ENCODE measurements around the gene OPHN1.
A peak's percentile ranks its signal among the peaks of the same experiment; 100 is the strongest.

Gene OPHN1

DNA sequence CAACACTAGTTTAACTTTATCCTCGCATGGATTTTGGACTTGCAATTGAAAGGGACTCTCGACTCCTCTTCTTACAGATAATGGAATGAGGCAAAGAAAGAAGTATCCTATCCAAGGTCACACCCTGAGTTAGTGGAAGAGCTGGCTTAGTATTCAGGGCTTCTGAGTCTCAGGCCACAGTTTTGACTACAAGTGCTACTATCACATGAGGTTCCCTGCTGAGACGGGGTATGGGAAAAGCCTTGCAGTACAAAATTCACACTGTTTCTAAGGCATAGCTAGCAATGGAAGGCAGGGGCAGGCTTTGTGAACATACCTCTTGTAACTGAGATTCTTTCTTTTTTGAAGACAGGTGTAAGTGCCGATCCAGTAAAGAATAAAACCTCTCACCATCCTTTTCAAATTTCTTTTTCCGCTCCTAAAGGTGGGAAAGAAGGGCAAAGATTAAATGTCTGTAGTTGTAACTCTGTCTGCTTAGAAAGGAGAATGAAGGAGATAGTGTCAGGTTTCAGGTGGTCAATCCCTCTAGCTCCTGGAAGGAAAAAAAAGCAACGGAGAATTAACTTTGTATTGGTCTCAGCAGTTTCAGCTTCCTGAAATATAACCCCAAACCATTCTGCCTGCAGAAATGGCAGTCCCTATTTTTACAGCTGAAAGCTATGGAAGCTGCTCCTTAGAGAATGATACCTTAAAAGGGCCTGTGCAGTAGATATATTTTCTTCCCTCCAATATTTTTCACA, 199.0 kb downstream of the OPHN1 start:
- no peak for DNase-seq

DNA sequence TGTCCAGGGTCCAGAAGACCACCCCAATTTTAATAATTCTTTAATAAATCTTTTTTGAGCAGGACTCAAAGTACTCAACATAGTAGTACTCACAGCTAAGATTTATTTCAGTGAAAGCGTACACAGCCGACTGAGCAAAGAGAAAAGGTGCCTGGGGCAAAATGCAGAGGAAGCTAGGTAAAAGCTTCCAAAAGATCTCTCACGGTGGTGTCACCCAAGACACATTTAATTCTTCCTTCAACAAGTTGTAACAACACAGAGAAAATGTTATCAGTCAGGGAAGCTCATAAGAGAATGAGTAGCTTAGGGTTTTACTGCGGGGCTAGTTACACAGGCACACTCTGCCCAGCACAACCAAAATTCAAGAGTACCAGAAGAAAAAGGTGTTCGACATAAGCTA, 201.1 kb downstream of the OPHN1 start:
- no peak for DNase-seq

DNA sequence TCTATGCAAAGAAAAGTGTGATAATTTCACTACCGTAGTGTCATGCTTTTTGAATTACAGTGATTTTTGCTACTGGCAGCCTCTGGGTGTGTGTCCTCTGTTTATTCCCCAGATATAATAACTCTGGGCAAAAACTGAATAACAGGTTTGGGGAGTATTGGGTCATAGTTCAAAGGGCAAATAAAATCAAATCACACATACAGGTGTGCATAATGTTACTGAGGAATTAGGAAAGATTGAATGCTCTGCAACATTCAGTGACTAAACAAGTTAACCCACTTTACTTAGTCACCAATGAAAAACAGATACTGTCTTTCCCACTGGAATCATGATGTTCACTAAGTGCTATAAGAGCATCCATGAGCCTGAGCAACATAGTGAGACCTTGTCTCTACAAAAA, 224.3 kb downstream of the OPHN1 start:
- no peak for DNase-seq

DNA sequence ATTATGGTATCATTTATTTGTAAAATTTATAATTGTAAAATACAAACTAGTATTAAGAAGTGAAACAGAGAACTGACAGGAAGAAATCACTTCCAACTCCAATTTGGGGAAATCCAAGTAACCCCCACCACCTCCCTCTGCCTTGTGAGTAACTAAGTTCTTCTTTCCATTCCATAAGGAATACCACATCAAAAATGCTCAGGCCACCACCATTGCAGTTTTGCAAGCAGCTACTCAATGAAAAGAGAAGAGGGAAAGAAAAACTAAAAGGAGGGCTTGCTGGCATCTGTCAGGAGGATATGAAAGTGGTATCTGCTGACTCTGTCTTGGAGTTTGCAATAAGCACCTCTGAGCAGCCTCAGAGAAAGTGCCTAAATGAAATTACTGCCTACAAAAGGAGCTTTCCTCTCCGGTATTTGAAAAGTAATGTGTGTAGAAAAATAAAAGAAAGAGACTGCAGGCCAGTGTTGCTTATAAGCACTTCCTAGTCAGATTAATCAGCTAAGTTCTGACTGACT, 228.7 kb downstream of the OPHN1 start:
- no peak for DNase-seq

DNA sequence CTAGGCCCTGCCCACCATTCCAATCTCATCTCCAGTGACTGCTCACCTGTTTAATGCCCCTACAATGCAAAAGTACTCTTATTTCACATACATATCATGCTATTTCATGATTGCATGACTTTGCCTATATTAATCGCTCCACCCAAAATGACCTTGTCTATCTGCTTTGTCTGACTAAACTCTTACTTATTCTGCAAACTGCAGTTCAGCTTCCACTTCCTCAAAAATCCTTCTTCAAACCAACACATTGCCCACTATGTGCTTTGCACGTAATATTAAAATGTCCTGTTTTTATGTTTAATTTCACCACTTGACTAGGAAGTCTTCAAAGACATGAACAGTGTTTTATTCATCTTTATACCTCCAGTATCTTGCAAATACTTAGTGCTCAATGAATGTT, 229.6 kb downstream of the OPHN1 start:
- no peak for DNase-seq

DNA sequence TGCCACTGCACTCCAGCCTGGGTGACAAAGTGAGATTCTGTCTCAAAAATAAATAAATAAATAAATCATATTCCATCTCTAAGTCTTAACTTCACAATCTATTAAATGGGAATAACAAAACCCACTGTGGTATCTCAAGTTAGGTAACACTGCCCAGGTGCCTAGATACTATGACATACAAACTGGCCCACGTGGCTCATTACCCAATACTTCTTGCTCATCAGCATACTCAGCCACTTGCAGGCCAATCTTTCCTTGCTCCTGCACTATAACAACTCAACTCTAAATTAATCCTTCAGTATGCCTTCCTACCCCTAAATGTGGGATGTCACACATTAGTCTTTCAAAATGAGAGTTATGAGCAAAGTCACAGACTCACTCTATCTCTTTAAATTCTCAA, 230.1 kb downstream of the OPHN1 start:
- DNase-seq, result no peak

DNA sequence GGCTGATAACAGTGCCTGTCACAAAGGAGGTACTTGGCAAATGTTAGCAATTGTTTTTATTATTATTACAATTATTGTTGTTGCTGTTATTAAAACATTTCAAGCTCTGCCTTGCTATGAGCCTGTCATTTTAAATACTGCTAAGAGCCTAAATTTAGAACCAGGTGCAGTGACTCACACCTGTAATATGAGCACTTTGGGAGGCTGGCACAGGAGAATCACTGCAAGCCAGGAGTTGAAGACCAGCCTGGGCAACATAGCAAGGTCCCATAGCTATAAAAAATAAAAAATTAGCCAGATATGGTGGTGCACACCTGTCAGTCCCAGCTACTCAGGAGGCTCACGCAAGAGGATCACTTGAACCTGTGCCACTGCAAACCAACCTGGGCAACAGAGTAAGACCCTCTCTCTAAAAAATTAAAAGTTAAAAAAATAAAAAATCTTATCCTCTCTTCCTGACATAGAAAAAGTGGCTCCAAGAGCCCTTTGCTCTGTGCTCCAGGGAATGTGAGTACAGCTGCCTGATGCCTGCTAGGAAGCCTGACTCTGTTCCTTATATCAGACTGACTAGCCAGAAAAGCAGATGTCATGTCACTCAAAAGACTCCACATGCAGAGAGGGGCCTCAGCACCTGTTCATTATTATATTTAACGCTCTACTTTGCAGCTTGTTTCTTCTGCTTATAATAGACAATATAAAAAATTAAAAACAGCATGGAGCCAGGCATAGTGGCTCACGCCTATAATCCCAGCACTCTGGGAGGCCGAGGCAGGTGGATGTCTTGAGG, 234.0 kb downstream of the OPHN1 start:
- no peak for DNase-seq

DNA sequence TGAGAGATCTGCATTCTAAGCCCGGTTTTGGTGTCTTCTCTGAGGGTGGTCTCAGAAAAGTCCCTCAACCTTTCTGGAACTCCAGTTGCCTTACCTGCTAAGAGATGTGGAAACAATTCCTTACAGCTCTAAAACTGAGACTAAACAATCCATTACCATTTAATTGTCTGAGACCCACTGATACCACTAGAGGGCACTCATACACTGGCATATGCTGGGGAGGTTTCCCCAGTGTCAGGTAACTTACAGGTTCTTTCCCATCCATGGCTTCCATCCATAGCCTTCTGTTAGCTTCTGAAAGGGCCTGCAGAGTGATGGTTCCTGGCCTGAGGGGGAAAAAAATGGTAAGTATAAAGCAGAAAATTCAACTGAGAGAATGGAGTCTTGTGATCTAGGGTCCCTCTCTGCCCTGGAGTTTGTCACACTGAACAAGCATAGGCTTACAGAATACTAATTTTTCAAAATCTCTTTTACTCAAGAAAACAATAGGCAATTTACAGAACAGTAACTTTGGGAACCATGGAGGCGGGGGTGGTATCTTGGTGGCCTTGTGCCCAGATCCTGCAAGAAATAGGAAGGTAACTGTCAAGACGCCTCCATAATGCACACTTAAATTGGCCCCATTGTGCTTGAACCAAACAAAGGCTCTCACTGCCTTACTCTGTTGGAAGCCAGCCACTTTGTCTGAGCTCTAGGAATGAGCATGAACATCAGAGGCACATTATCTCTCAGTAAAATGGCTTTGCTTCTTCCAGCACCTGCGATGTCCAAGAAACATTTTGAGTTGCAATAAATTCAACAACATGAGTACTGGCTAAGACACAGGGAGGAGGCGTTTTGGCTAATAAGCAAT, 236.1 kb downstream of the OPHN1 start:
- DNase-seq, result no peak

DNA sequence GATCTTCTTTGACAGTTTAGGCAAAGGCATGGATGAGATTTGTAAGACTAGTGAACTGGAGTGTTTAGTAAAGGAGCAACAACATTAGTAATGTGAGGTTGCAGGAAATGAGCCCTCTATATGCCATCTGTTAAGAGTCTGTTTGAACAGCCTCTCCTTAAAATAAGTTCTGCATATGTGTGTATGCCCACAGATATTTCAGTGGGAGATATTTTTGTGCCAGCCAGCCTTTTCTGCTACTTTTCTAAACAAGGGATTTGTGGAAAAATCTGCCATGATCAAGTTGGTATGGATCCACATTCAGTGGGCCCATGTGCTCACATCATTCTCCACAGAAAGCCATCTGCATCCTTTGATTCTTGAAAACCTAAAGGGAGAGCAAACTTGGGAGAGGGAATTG, 237.7 kb downstream of the OPHN1 start:
- DNase-seq, result no peak

DNA sequence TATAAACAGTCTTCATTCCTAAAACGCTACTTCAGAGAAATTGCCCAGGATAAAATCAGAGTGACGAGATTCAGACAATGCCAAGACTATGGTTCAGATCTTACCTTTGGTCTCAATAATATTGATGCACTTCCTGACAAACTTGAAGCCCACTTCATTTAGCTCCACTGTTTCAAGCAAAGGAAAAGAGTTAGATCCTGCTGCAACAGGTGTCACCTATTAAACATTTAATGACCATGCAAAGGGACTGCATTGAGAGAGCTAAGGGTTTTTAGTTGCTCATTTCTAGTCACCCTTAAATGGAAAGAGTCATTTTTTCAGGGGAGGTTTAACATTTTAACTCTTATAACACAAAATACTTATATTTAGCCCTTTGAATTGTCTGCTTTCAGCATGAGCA, 239.5 kb downstream of the OPHN1 start:
- DNase-seq, result no peak

DNA sequence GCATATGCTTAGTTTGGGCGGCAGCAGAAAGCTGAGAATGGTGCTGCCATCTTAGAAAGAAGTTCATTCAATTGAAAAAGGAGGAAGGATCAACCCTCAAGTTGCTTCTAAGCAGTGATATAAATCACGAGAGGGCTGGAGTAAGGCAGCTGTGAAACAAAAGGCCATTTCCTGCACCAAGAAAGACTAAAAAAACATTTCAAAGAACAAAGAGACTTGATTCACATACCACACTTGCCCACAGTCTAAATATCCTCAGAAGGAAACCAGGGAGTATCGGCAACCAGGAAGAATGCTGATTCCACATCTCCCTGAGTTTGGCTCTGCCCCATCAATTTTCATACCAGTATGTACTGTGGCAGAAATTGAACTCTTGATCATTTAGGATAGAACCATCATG, 240.1 kb downstream of the OPHN1 start:
- no peak for DNase-seq

DNA sequence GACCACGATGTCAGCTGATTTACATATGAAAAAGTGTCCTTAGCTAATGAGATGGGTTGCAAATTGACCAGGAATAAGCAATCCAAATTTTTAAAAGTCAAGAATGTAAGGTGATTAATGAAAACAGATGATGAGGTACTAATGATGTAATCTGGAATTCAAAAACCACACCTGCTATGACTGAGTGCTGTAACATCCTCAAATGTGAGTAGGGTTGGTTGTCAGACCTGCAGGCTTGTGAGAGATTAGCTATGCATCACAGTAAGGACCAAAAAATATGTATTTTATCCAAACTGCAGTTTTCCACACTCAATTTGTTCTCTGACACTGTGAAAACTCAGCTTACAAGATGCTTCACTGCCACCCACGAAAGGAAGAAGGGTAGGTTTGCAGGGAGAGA, 242.5 kb downstream of the OPHN1 start:
- no peak for DNase-seq

DNA sequence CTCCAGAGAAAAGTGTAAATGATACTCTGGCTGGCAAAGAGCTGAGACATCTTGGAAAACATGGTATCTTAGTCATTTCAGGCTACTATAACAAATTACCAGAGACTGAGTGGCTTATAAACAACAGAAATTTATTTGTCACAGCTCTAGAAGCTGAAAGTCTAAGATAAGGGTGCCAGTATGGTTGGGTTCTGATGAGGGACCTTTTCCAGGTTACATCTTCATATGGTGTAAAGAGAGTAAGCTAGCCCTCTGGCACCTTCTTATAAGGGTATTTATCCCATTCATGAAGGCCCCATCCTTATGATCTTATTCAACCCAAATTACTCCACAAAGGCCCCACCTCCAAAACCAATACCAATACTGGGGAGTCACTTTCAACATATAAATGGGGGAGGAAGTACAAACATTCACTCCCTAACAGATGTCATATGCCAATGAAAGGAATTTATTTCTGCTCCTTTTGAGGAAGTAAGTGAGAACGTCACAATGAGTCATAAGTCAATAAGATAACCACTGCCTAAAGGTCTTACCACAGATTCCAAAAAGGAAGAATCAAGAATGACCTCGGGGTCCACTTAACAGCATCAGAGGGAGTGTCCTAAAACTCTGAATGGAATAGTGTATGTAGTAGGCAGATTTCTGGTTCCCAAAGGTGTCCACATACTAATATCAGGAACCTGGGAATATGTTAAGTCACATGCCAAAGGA, 246.6 kb downstream of the OPHN1 start:
- DNase-seq, result peak; percentile 14

DNA sequence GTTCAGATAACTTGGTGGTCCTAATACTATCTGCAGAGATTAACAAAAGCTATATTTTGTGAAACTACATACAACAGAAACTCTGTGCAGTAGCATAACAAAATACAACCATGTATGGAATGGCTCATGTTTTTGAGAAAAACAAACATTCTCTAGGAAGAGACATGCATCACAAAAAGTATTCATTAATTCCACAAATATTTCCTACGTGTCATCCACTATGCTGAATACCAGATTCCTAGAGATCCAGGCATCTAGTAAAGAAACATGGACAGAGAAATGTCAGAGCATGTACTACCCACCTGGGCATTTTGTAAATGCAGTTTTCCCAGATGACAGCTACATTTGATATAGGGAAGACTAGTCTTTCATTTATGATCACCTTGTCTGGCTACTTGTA, 248.1 kb downstream of the OPHN1 start:
- DNase-seq, result no peak

DNA sequence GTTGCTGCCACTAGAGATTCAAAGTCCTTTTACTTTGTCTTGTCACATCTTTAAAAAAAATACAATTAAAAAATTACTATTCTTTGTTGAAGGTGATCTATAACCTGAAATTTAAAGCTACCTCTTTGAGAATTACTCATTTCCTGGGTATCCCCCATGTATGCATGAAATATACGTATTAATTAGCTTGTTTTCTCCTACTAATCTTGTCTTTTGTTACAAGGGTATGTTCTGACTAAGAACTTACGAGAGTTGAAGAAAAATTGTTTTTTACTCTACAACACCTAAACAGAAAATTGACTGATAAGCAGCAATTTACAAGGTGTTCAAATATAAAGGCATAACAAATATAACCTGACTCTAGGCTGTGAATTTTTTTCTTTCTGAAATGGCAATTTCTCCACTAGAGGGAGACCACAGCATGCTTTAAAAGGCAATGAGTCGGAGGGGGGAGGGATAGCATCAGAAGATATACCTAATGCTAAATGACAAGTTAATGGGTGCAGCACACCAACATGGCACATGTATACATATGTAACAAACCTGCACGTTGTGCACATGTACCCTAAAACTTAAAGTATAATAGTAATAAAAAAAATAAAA, 249.6 kb downstream of the OPHN1 start:
- peak; percentile 6 for DNase-seq

DNA sequence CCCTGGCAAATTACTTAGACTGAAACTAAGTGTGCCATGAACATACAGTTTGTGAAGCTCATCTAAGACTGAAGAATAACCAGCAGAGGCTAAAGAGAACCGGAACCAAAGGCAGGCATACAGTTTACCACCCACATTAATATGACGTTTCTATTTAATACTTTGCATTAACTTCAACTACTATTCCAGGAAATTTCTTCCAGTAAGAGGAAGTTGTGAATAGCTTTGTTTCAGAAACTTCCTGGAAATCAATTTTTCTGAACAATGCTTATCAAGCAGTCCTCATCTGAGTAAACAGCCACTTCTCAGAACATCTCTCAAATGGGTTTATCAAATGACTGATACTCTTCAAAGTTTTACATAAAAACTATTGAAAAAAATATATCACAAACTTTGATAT, 252.7 kb downstream of the OPHN1 start:
- no peak for DNase-seq

DNA sequence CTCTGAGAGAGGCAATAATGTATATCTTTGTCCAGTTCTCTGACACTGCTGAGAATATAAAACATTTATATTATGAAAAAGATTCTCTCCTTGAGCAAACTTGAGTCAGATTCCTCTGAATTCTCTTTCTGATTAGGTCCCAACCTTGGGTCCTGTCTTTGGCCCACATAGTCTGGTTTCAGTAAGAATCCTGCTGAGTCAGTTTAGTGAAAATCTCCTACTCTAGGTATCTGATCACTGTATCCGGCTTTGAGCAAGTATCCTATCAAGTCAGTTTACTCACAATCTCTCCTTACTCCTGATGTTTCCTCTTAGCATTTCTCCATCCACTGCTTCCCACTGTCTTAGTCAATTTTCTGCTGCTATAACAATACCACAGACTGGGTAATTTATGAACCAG, 253.9 kb downstream of the OPHN1 start:
- DNase-seq, result no peak

DNA sequence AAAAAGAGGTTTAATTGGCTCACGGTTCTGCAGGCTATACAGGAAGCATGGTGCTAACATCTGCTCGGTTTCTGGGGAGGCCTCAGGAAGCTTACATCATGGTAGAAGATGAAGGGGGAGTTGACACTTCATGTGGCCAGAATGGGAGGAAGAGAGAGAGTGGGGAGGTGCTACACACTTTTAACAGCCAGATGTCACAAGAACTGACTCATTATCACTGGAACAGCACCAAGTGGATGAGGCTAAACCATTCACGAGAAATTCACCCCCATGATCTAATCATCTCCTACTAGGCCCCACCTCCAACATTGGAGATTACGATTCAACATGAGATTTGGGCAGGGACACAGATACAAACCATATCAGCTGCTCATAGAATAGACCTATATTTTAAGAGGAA, 255.8 kb downstream of the OPHN1 start:
- no peak for DNase-seq

DNA sequence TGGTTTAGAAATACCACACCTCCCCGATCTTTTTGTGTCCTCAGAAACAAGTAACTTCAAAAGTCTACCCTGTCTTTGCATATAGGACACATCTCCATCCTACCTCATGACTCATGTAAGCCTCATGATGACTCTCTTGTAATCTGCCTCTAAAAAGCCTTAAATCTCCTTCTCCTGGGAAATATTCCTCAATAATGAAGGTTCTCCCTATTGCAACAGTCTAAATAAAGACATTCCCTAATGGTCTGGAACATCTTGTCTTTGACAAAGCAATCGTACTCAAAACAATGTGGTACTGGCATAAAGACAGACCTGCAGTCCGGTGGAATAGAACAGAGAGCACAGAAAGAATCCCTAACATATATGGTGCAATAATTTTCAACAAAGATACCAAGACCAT, 257.7 kb downstream of the OPHN1 start:
- no peak for DNase-seq

DNA sequence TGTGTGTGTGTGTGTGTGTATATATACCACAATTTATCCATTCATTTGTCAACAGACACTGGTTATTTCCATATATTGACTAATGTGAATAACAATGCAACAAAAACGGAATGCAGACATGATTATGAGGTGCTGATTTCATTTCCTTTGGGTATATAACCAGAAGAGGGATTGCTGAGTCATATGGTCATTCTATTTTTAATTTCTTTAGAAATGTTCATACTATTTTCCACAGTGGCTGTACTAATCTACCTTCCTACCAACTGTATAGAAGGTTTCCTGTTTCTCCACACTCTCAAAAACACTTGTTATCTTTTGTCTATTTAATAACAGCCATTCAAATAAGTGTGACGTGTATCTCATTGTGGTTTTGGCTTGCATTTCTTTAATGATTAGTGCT, 269.9 kb downstream of the OPHN1 start:
- DNase-seq, result no peak

DNA sequence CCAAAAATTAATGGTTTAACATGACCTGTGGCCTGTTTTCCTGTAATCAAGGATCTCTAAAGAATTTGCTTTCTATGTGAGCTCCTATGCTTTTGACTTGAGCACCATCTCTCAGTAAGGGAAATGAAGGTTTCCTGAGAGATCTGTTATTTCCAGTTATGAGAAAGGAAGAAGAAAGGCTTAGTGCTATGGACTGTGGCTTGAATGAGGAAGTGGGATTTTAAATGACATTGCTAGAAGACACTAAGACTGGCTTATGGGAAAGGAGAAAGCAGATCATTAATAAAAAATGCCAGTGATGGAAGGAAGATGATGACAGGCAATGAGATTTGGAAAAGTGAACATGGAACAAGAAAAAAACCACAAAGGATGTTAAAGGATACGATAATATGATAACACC, 285.4 kb downstream of the OPHN1 start:
- DNase-seq, result peak; percentile 24

DNA sequence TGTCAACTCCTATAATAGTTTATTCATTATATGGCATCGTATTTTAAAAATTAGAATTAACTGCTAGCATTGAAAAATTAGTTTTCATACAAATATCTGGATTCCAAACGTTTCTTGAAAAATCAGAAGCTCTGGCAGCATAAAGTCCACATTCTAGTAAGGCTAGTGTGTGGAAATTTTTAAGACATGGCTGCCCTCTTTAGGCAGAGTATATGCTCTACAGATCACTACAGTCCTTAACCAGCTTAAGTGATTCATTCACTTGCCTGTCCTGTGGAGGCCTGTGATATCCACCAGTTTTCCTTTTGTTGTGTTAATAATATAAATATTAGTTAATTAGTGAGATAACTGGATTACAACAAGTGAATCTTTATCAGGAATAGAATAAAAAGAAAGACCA, 287.2 kb downstream of the OPHN1 start:
- DNase-seq, result peak; percentile 2
